HepG2 (cell line): ENCODE data around the gene ANO2. TPM values are rescaled to one million over a fixed set of nuclear protein-coding genes. Genes with fewer than 3 reads are reported as not detected.
A peak's percentile ranks its signal among the peaks of the same experiment; 100 is the strongest.

Experiments used
- ATAC-seq: fragments of 200-7000 bp; cut with Tn5 transposase; 3 replicates; pipeline ENCODE4 v1.9.1; 2020; ENCODE audit warnings: mild to moderate bottlenecking, moderate library complexity
- BruUV-seq: library from RNA; stranded (reverse); fragments of 400-500 nt; replicated peaks from 2 replicates; lab custom pipeline; 2021; lab: Mats Ljungman, UMichigan
- CTCF ChIA-PET: fragments of 300-600 bp; formaldehyde crosslinking; extraction: SDS; loops from one replicate; lab custom pipeline; 2021; ENCODE audit warnings: low total read pairs, inconsistent platforms, low intra/inter-chr PET ratio; lab: Yijun Ruan, JAX
- POLR2A ChIA-PET: fragments of 350-600 bp; sonication (Branson Sonifier 250); formaldehyde crosslinking; loops from one replicate; lab custom pipeline; 2020; ENCODE audit warnings: antibody characterized with exemption, inconsistent platforms; lab: Yijun Ruan, JAX
- DNase-seq: peaks from one replicate; pipeline ENCODE4 v3.0.0-alpha.2; 2015; ENCODE audit warnings: low spot score
- FAIRE-seq: peaks from 3 replicates; lab custom pipeline; 2011; peaks lifted over from hg19 to GRCh38; lab: Jason Lieb, UNC
- H2AFZ ChIP-seq: one replicate; pipeline ENCODE4 v1.6.1; 2011; ENCODE audit warnings: low read length, inconsistent platforms
- H3K27ac ChIP-seq: fragments of 300-600 bp; 3 replicates; pipeline ENCODE4 v1.8.0; 2011; ENCODE audit warnings: mixed run types, mild to moderate bottlenecking, mixed read lengths, low read length, inconsistent platforms; ENCODE audit not compliant: insufficient read depth; ENCODE audit errors: extremely low read length
- H3K27me3 ChIP-seq, 2 experiments: fragments of 200-600 bp in 1 of 2; 2 replicates in 1 of 2; 3 replicates in 1 of 2; pipeline versions ENCODE4 v1.6.0 to v1.8.0; 2011; ENCODE audit warnings: low read length in 2 of 2, mild to moderate bottlenecking in 2 of 2, moderate library complexity in 2 of 2, inconsistent platforms in 1 of 2; ENCODE audit not compliant: insufficient read depth in 2 of 2, control insufficient read depth in 1 of 2
- H3K36me3 ChIP-seq, 2 experiments: fragments of 200-600 bp in 1 of 2; replicated peaks in 1 of 2; 2 replicates in 1 of 2; 3 replicates in 1 of 2; pipeline versions ENCODE4 v1.5.1 to v1.8.0; 2011; ENCODE audit warnings: low read length in 2 of 2, inconsistent platforms in 1 of 2; ENCODE audit not compliant: insufficient read depth in 2 of 2, control insufficient read depth in 1 of 2
- H3K4me1 ChIP-seq: 2 replicates; pipeline ENCODE4 v1.5.1; 2012; ENCODE audit warnings: low read length, inconsistent platforms; ENCODE audit not compliant: insufficient read depth
- H3K4me2 ChIP-seq: 2 replicates; pipeline ENCODE4 v1.6.0; 2011; ENCODE audit warnings: low read depth, low read length, inconsistent platforms
- H3K4me3 ChIP-seq, 3 experiments: fragments of 200-600 bp in 1 of 3; sonication (generic), shearing (Covaris generic) in 1 of 3; replicated peaks in 1 of 3; 2 replicates each; pipeline ENCODE4 v1.5.1; 2011 to 2016; ENCODE audit warnings: low read length in 3 of 3, inconsistent platforms in 2 of 3, low read depth in 2 of 3, mild to moderate bottlenecking in 2 of 3, control low read depth in 1 of 3, mixed read lengths in 1 of 3; ENCODE audit not compliant: insufficient read depth in 1 of 3
- H3K79me2 ChIP-seq: one replicate; pipeline ENCODE4 v1.6.1; 2011; ENCODE audit warnings: low read length, inconsistent platforms; ENCODE audit not compliant: insufficient read depth
- H3K9ac ChIP-seq: 2 replicates; pipeline ENCODE4 v1.6.0; 2011; ENCODE audit warnings: mild to moderate bottlenecking, low read depth, low read length, inconsistent platforms; ENCODE audit not compliant: insufficient read depth
- H3K9me3 ChIP-seq: 2 replicates; pipeline ENCODE4 v1.5.1; 2012; ENCODE audit warnings: mild to moderate bottlenecking, low read length
- H4K20me1 ChIP-seq: 2 replicates; pipeline ENCODE4 v1.6.0; 2011; ENCODE audit warnings: inconsistent platforms, mild to moderate bottlenecking, low read length, moderate library complexity; ENCODE audit not compliant: insufficient read depth
- ARHGAP35 ChIP-seq: sonication (generic); formaldehyde crosslinking; IDR thresholded peaks from 2 replicates; pipeline ENCODE4 v1.9.0; 2022; ENCODE audit warnings: mild to moderate bottlenecking, inconsistent platforms, moderate library complexity, missing genetic modification reagents, borderline replicate concordance
- ATF7 ChIP-seq, 2 experiments: fragments of 450-650 bp in 1 of 2; sonication (generic) in 1 of 2; formaldehyde crosslinking in 1 of 2; IDR thresholded peaks; 2 replicates each; pipeline versions ENCODE4 v1.4.0 to v1.6.1; 2016 to 2020; ENCODE audit warnings: antibody characterized with exemption in 1 of 2, mild to moderate bottlenecking in 1 of 2, missing genetic modification reagents in 1 of 2
- CEBPB ChIP-seq: IDR thresholded peaks from 2 replicates; pipeline ENCODE4 v1.6.1; 2011; ENCODE audit warnings: low read depth, low read length, improper control_type of control experiment, borderline replicate concordance
- CREB1 ChIP-seq, 2 experiments: fragments of 450-650 bp in 1 of 2; IDR thresholded peaks; 2 replicates each; pipeline ENCODE4 v1.6.1; 2016 to 2017; ENCODE audit warnings: control low read depth in 1 of 2, mild to moderate bottlenecking in 1 of 2, missing compliant biosample characterization in 1 of 2, missing genetic modification characterization in 1 of 2
- ERF ChIP-seq: IDR thresholded peaks from 2 replicates; pipeline ENCODE4 v1.6.1; 2018; ENCODE audit warnings: missing biosample characterization, missing genetic modification reagents
- FOXA3 ChIP-seq: IDR thresholded peaks from 2 replicates; pipeline ENCODE4 v1.6.1; 2016; ENCODE audit warnings: missing genetic modification reagents, missing compliant biosample characterization
- TEAD3 ChIP-seq: optimal IDR thresholded peaks from 2 replicates; pipeline ENCODE3; 2016; ENCODE audit warnings: borderline replicate concordance
- ZNF234 ChIP-seq: sonication (generic); formaldehyde crosslinking; conservative IDR thresholded peaks from 2 replicates; pipeline ENCODE4 v1.5.1; 2020; ENCODE audit warnings: mild to moderate bottlenecking, missing genetic modification reagents
- ZNF619 ChIP-seq: sonication (generic); formaldehyde crosslinking; IDR thresholded peaks from 2 replicates; pipeline ENCODE4 v1.4.0; 2020; ENCODE audit warnings: mild to moderate bottlenecking, missing genetic modification reagents
- ZSCAN12 ChIP-seq: sonication (generic); formaldehyde crosslinking; IDR thresholded peaks from 2 replicates; pipeline ENCODE4 v1.9.0; 2021; ENCODE audit warnings: mild to moderate bottlenecking, missing genetic modification reagents
- ZSCAN22 ChIP-seq: sonication (generic); formaldehyde crosslinking; IDR thresholded peaks from 2 replicates; pipeline ENCODE4 v1.4.0; 2020; ENCODE audit warnings: mild to moderate bottlenecking, missing genetic modification reagents
- WGBS: methylation state at CpG from one replicate; pipeline ENCODE4 v1.1.6; 2017; ENCODE audit warnings: low lambda C conversion rate; 5-methylcytosine and 5-hydroxymethylcytosine counted together
- in situ Hi-C: cut with HindIII; loops from 2 replicates; pipeline ENCODE4 v1.10.0; 2017; ENCODE audit warnings: low pct_unique_long_range_greater_than_20kb; ENCODE audit not compliant: extremely low pct_ligation_motif_present
- intact Hi-C: fragments of 100-400 bp; cut with micrococcal nuclease; formaldehyde crosslinking; loops from one replicate; pipeline ENCODE4 v1.10.0; 2022; ENCODE audit not compliant: unreplicated experiment
- polyA plus RNA-seq, 8 experiments: library from polyadenylated mRNA; depleted of rRNA in 3 of 8; stranded (reverse) in 7 of 8; unstranded in 1 of 8; fragments of >200 nt; fragmentation: Illumina TruSeq in 4 of 8; extraction: Trizol in 4 of 8; gene quantifications; 2 replicates each; pipeline versions ENCODE4 v1.2.1 to v1.2.3, GENCODE V29; 2011 to 2016; ENCODE audit warnings: low read depth in 4 of 8, missing spikeins in 1 of 8, mixed read lengths in 1 of 8; ENCODE audit not compliant: insufficient read depth in 1 of 8
- total RNA-seq, 5 experiments: library from RNA; depleted of rRNA; stranded (reverse); fragments of >200 nt; fragmentation: Illumina TruSeq; extraction: Trizol; gene quantifications; 2 replicates each; pipeline ENCODE4 v1.2.3, GENCODE V29; 2016; ENCODE audit warnings: low read depth in 1 of 5

Gene ANO2
- total and polyA plus RNA-seq, 2 of the 13 experiments (the other 11 are each of a cell fraction or from before 2014, with no cell fraction given), result 0.18 TPM; not detected in 1

GRCh38 chr12:5535541-5535940 lies 409.5 kb downstream of the ANO2 start (continued):
- no peak for TF ChIP-seq ERF (CRISPR knock-in tag)
- no peak for TF ChIP-seq ZNF234
- no peak for TF ChIP-seq TEAD3 (CRISPR knock-in tag)

- no peak overlapping the region for H3K4me2 ChIP-seq
- H2AFZ ChIP-seq, result no peak overlapping the region
- H3K36me3 ChIP-seq, result no peaks in the 10 kb centered on the region
- H3K27me3 ChIP-seq, result no peaks in the 10 kb centered on the region
- no peak for ATAC-seq
- TF ChIP-seq ZNF619 (CRISPR knock-in tag), result no peak
- peak; percentile 72; the same call in 1 of the 2 replicates for TF ChIP-seq CEBPB
- TF ChIP-seq, all 625 proteins: peak for 1
- DNase-seq, result no peak
- no peak overlapping the region for H3K9ac ChIP-seq
- H4K20me1 ChIP-seq, result no peaks in the 10 kb centered on the region
- no TSS peak for BruUV-seq
- FAIRE-seq, result no peak
- ChIA-PET POLR2A (no interaction called here), CTCF (no interaction called here)
- H3K27ac ChIP-seq, result no peak overlapping the region
- in situ Hi-C loops, result no loop called here
- H3K9me3 ChIP-seq, result no peaks in the 10 kb centered on the region
- no peaks in the 10 kb centered on the region for H3K4me1 ChIP-seq
- H3K4me3 ChIP-seq, result no peak overlapping the region
- WGBS, result 6% methylated on average over 9 of the region's 10 CpGs
- intact Hi-C loops, result no loop called here
- no peaks in the 10 kb centered on the region for H3K79me2 ChIP-seq
Measured at GRCh38 chr12:5534426-5535199, 410.4 kb downstream of the ANO2 start.

- ATAC-seq (no peak), DNase-seq (no peak), FAIRE-seq (no peak)
- no peaks in the 10 kb centered on the region for H3K36me3 ChIP-seq
- H3K4me3 ChIP-seq, result no peak overlapping the region
- in situ Hi-C loops, result no loop called here
- no peaks in the 10 kb centered on the region for H3K79me2 ChIP-seq
- no peaks in the 10 kb centered on the region for H3K4me1 ChIP-seq
- H2AFZ ChIP-seq, result no peak overlapping the region
- H3K4me2 ChIP-seq, result no peak overlapping the region
- ChIA-PET CTCF (no interaction called here), POLR2A (no interaction called here)
- WGBS, result 0% methylated on average over 3 of the region's 3 CpGs
- H4K20me1 ChIP-seq, result no peaks in the 10 kb centered on the region
- no peak overlapping the region for H3K9ac ChIP-seq
- no peaks in the 10 kb centered on the region for H3K27me3 ChIP-seq
- intact Hi-C loops, result no loop called here
- peak; percentile 95 for TF ChIP-seq CREB1 (IDR thresholded peaks at IDR 0.05)
- TF ChIP-seq CREB1 (CRISPR knock-in tag; IDR thresholded peaks at IDR 0.05), result no peak
- no peak for TF ChIP-seq ARHGAP35 (CRISPR knock-in tag)
- TF ChIP-seq FOXA3 (CRISPR knock-in tag), result no peak
- no peak for TF ChIP-seq ZSCAN12 (CRISPR knock-in tag)
- TF ChIP-seq ATF7 (IDR thresholded peaks at IDR 0.05), result peak; percentile 74
- TF ChIP-seq ATF7 (CRISPR knock-in tag; IDR thresholded peaks at IDR 0.05), result no peak
- TF ChIP-seq ZSCAN22 (CRISPR knock-in tag), result no peak
- no peak overlapping the region for H3K27ac ChIP-seq
- BruUV-seq, result no TSS peak
- no peaks in the 10 kb centered on the region for H3K9me3 ChIP-seq
Measured at GRCh38 chr12:5533368-5533767, 411.7 kb downstream of the ANO2 start.
